Type B pancreatic cell (in vitro differentiated cells): Measurements from ENCODE around the gene MACC1. TPM values are rescaled to one million over a fixed set of nuclear protein-coding genes. Genes with fewer than 3 reads are reported as not detected.

Source experiments
- DNase-seq: peaks from one replicate; pipeline ENCODE4 v3.0.0; 2021; ENCODE audit warnings: mixed read lengths; ENCODE audit not compliant: unreplicated experiment; ENCODE audit errors: extremely low spot score
- H3K27ac Mint-ChIP-seq: 2 replicates; pipeline ENCODE4 v1.8.0; 2021; ENCODE audit warnings: mild to moderate bottlenecking, mixed read lengths
- H3K27me3 Mint-ChIP-seq: 2 replicates; pipeline ENCODE4 v1.8.0; 2021; ENCODE audit warnings: mixed read lengths
- H3K36me3 Mint-ChIP-seq: 2 replicates; pipeline ENCODE4 v1.8.0; 2021; ENCODE audit warnings: mixed read lengths
- H3K4me1 Mint-ChIP-seq: one replicate; pipeline ENCODE4 v1.8.0; 2021; ENCODE audit warnings: mixed read lengths; ENCODE audit not compliant: unreplicated experiment
- H3K4me3 Mint-ChIP-seq: 2 replicates; pipeline ENCODE4 v1.8.0; 2021; ENCODE audit warnings: mild to moderate bottlenecking, mixed read lengths
- H3K9me3 Mint-ChIP-seq: 2 replicates; pipeline ENCODE4 v1.8.0; 2021; ENCODE audit warnings: mixed read lengths
- total RNA-seq: library from RNA; stranded (reverse); gene quantifications from 2 replicates; pipeline ENCODE4 v1.2.1, GENCODE V29; 2021; ENCODE audit warnings: low replicate concordance
- TF ChIP-seq, protein P1 (sequence below): fragments of 200-600 bp; sonication (generic); conservative IDR thresholded peaks from 2 replicates; pipeline ENCODE4 v1.5.0; 2021; ENCODE audit warnings: antibody characterized with exemption, mild to moderate bottlenecking

MACC1 gene
- total RNA-seq, 1 donor from 2014 or later = 14.8 TPM

DNA sequence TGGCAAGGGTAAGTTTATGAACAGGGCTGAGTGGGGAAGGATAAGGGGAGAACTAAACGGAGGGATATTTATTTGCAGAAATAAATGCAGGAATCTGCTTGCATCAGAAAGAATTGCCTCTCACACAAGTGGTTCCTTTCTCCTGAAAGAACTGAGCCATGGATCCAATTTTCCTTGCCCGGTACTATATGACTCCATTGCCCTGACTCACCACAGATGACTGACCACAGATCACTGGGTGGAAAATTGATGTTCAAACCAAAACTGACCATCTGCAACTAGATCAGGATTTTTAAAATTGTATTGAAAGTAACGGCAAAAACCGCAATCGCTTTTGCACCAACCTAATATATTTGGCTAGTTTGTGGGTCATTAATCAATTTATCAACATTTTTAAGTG, 6.2 kb upstream of the MACC1 start:
- Mint-ChIP-seq H3K4me1 (peaks cover 9% of the 10 kb centered on the region), H3K9me3 (peaks cover 5% of the 10 kb centered on the region), H3K4me3 (no peak overlapping the region), H3K27ac (no peak overlapping the region), H3K36me3 (no peaks in the 10 kb centered on the region), H3K27me3 (no peaks in the 10 kb centered on the region)
- TF ChIP-seq, protein P1, sequence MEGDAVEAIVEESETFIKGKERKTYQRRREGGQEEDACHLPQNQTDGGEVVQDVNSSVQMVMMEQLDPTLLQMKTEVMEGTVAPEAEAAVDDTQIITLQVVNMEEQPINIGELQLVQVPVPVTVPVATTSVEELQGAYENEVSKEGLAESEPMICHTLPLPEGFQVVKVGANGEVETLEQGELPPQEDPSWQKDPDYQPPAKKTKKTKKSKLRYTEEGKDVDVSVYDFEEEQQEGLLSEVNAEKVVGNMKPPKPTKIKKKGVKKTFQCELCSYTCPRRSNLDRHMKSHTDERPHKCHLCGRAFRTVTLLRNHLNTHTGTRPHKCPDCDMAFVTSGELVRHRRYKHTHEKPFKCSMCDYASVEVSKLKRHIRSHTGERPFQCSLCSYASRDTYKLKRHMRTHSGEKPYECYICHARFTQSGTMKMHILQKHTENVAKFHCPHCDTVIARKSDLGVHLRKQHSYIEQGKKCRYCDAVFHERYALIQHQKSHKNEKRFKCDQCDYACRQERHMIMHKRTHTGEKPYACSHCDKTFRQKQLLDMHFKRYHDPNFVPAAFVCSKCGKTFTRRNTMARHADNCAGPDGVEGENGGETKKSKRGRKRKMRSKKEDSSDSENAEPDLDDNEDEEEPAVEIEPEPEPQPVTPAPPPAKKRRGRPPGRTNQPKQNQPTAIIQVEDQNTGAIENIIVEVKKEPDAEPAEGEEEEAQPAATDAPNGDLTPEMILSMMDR = no peak
- no peak for DNase-seq

DNA sequence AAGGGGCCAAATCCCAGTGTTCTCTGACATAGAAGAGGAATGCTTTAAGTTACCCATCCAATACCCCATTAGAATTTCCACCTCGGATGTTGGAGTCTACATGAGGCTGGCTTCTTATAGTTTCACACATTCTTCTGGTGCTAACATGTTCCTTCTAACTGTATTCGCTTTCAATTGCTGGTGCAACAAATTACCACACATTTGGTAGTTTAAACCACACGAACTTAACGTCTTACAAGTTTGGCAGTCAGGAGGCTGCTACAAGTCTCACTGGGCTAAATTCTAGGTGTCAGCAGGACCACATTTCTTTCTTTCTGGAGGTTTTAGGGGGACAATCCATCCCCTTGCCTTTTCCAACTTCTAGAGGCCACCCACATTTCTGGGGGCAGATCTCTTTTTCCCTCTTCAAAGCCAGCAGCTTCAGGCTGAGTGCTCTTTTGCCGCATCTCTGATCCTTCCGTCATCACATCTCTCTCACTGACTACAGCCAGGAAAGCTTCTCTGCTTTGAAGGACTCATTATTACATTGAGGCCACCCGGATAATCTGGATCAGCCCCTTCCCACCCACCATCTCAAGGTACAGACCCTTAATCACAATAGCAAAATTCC, 5.1 kb upstream of the MACC1 start:
- Mint-ChIP-seq H3K4me3 (no peak overlapping the region), H3K27ac (no peak overlapping the region), H3K4me1 (peaks cover 9% of the 10 kb centered on the region), H3K27me3 (no peaks in the 10 kb centered on the region), H3K9me3 (peaks cover 5% of the 10 kb centered on the region), H3K36me3 (no peaks in the 10 kb centered on the region)
- no peak for DNase-seq
- TF ChIP-seq, protein P1 = no peak

DNA sequence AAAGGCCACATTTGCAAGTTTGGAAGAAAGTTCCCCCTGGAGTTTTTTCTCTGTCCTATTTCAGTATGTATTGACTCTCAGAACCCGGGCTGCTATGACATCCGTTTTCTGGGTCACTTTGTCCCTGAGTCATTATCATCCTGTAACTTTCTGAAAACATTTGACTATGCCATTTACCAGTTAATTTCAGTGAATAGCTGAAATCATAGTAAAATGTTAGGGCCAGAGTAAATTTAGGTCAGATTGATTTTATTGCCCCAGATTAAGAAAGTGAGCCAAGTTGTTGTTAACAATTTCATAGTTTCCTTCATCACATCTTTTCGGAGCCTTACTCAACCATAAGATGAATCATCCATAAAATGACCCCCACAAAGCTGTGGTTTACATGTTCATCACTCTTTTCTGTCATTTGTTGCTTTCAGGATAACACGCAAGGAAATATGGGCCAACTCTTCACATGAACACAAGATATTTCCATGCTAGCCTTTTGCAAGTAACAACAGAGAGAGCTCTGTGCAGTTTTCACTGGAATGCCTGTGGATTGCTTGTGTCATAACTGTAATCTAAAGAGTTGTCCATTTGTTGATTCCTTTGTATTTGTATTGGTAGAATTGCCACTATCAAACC, 3.9 kb upstream of the MACC1 start:
- DNase-seq = no peak
- Mint-ChIP-seq H3K4me3 (no peak overlapping the region), H3K9me3 (peaks cover 5% of the 10 kb centered on the region), H3K4me1 (peaks cover 9% of the 10 kb centered on the region), H3K27ac (no peak overlapping the region), H3K36me3 (no peaks in the 10 kb centered on the region), H3K27me3 (no peaks in the 10 kb centered on the region)
- TF ChIP-seq, protein P1 = no peak

DNA sequence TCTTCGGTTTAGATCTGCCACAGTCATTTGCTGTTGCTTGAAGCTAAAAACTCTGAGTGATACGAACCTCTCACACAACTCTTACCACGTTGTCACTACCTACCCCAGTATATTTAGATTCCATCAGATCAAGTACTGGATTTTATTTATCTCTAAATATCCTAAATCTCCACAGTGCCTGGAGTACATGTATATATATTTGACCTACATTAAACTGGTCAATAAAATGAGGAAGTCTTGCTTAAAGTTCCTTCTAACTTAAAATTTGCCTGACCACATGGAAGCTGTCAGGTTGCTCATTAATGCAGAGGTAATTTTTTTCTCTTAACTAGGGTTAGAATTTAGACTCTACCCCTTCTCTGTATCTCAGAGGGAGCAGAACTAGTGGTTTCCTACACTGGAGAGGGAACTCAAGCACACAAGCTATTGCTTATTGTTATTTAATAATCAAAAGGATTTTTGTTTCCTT, 3.1 kb upstream of the MACC1 start:
- H3K4me1 Mint-ChIP-seq = peaks cover 9% of the 10 kb centered on the region
- DNase-seq = no peak
- TF ChIP-seq, protein P1 = no peak
- no peak overlapping the region for H3K4me3 Mint-ChIP-seq
- H3K9me3 Mint-ChIP-seq = peaks cover 5% of the 10 kb centered on the region
- H3K36me3 Mint-ChIP-seq = no peaks in the 10 kb centered on the region
- H3K27me3 Mint-ChIP-seq = no peaks in the 10 kb centered on the region
- H3K27ac Mint-ChIP-seq = peak overlapping the region; percentile 100

DNA sequence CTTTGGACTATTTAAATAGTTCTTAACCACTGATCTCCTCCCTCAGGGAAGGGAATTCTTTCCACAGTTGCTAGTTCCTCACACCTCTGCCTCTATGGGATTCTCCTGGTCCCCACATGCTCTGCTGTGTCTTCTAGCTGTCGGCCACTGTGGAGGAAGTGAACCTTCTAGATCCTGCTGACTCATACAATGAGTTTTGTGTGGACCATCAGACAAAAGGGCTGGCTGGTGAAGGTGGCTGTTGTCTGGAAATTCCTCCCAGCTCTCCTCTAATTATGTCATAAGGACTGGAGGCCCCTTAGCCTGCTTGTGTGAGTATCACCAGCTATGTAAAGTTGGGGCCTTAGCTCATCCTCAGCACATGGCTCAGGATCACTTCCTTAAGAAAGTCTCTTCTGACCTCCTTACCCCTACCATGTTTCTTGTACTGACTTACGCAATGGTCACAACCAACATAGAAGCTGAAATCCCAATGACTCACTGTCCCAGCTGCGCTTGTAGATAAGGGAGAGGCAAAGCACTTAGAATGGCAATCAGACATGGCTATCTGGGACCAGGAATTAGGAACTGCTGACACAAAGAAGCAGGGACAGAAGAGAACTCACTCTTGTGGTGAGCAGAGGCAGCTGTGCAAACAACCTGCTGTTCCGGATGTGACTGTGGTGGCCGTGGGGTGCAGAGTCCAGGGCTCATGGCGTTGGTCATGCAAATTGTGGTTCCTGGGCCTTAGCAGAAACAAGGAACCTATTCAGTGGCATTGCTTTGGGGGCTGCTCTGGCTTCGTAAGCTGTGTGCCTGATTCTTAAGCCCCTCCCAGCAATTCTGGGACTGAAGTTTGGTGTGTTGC, 2.5 kb upstream of the MACC1 start:
- peaks cover 4% of the 10 kb centered on the region for H3K36me3 Mint-ChIP-seq
- H3K4me3 Mint-ChIP-seq = peak overlapping the region; percentile 67
- no peaks in the 10 kb centered on the region for H3K27me3 Mint-ChIP-seq
- no peak for DNase-seq
- TF ChIP-seq, protein P1 = no peak
- peak overlapping the region; percentile 100 for H3K27ac Mint-ChIP-seq
- peaks cover 9% of the 10 kb centered on the region for H3K4me1 Mint-ChIP-seq
- peaks cover 5% of the 10 kb centered on the region for H3K9me3 Mint-ChIP-seq
